NAMALWA (cell line): ENCODE results near the gene EXOSC5.
"Not testable (repeated sequence)": the region's sequence is repeated elsewhere in the genome, so short reads cannot be mapped to it uniquely, and the experiment has no call there.

Source experiments
- DNase-seq: peaks from one replicate; pipeline ENCODE4 v3.0.0-alpha.2; 2015; ENCODE audit warnings: low spot score

EXOSC5 gene

DNA sequence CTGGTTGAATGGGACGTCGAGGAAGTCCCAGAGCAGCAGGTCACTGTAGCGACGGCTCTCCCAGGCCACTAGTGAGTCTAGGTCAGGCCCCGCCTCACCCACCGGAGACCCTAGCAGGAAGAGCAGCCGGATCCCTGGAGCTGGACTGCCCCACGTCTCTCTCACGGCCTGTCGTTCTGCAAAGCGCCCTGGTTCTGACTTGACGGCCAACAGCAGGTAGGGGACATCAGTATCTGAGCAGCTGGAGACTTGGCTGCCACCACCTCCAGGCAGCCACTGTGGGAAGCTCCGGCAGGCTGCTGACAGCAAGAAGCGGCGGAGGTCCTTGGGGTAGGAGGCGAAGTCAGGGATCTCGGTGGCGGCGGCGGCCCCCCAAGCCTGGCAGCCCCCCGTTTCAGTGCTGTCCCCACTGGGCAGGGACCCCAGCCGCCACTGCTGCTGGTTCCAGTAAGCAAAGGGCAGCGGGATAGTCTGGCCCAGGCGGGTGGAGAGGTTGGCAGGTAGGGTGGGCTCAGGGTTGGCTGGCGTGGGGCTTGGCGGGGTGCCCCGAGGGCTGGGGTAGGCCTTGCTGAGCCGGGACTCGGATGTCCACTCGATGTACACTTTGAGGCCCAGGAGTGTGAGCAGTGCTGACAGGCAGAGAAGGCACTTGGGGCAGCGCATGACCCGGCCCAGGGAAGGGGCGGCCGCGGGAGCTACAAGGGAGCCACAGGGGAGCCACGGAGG is 29.1 kb upstream of the EXOSC5 start:
- no peak for DNase-seq

DNA sequence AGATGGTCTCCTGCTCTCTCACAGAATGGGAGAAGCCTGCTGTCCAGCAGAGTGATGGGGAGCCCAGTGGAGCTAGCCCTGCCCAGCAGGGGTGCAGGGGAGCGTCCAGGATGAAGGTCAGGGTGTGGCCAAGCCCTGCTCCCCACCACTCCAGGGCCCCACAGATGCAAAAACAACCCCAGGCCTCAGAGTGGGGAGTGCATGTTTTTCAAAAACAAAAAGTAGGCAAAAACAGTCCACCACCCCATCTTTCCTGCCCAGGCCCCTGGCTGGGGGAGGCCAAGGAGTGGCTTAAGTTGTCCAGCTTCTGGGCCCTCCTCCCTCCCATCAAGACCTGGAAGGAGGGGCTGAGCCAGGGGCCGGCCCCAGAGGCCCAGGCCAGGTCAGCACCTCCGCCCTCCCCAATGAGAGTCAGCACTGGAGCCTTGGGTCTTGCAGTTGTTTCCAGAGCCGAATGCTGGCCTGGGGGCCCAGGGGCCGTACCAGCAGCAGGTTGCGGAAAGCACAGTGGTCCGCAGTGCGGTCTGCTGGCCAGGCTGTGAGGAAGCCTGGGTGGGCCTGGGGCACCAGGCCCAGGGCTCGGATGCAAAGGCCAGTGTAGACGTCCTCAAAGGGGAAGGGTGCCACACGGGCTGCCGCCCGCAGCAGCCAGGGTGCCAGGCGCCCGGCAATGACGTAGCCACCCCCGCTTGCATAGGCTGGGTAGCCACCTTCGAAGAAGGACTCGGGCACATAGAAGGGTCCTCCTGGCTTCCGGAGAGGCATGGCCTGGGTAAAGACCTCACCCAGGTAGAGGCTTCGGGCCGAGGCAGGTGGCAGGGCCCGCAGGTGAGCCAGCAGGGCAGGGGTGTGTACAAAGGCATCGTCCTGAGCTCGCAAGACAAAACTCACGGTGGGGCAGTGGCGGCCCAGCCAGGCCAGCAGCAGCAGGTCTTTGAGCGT is 28.3 kb upstream of the EXOSC5 start:
- DNase-seq, result no peak

DNA sequence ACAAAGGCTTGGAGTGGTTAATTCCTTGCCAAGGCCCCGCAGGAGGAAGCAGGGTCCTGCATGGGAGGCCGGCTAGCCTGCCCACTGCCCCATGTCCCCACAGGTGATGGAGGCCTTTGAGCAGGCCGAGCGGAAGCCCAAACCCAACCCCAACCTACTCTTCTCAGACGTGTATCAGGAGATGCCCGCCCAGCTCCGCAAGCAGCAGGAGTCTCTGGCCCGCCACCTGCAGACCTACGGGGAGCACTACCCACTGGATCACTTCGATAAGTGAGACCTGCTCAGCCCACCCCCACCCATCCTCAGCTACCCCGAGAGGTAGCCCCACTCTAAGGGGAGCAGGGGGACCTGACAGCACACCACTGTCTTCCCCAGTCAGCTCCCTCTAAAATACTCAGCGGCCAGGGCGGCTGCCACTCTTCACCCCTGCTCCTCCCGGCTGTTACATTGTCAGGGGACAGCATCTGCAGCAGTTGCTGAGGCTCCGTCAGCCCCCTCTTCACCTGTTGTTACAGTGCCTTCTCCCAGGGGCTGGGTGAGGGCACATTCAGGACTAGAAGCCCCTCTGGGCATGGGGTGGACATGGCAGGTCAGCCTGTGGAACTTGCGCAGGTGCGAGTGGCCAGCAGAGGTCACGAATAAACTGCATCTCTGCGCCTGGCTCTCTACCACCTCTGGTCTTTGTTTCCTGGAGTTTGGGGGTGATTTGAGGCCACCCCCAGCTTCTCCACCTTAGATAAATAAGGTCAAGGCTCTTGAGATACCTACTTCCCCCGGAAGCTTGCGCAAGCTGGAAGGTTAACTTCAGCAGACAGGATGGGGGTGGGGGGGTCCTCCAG is 27.4 kb upstream of the EXOSC5 start:
- no peak for DNase-seq

DNA sequence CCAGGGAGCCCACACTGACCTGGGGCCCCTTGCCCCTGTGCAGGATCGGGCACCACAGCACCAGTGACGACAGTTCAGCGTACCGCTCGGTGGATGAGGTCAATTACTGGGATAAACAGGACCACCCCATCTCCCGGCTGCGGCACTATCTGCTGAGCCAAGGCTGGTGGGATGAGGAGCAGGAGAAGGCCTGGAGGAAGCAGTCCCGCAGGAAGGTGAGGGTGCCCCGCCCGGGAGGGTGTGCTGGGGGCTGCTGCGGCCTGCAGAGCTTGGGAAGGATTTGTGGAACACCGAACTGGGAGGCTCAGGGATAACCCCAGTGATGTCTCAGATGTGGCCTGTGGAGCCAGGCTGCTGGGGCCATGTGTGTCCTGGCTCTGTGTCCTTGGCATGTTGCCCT is 25.8 kb upstream of the EXOSC5 start:
- no peak for DNase-seq

DNA sequence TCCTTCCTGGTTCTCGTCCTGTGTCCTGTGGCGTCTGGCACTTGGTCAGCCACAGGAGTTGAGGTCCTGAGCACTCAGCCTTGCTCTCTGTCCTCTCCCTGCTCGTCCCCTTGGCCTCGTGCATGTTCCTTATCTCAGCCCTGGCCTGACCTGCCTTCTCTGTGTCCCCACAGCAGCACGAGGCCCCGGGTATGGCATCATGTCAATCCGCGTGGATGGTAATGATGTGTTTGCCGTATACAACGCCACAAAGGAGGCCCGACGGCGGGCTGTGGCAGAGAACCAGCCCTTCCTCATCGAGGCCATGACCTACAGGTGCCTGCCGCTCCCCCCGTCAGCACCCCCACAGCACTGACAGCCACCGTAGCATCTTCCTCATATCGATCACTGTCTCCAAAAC is 25.3 kb upstream of the EXOSC5 start:
- DNase-seq, result no peak

DNA sequence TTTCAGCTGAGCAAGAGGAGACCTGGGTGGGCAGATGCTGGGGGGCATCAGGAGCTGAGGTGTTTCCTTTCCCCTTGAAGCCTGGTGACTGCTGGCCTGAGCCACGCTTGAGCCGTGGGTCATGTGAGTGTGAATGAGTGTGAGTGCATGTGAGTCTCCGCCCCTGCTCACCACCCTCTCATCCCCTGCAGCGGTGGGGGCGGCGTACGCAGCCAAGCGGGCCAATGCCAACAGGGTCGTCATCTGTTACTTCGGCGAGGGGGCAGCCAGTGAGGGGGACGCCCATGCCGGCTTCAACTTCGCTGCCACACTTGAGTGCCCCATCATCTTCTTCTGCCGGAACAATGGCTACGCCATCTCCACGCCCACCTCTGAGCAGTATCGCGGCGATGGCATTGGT is 24.8 kb upstream of the EXOSC5 start:
- DNase-seq, result no peak

DNA sequence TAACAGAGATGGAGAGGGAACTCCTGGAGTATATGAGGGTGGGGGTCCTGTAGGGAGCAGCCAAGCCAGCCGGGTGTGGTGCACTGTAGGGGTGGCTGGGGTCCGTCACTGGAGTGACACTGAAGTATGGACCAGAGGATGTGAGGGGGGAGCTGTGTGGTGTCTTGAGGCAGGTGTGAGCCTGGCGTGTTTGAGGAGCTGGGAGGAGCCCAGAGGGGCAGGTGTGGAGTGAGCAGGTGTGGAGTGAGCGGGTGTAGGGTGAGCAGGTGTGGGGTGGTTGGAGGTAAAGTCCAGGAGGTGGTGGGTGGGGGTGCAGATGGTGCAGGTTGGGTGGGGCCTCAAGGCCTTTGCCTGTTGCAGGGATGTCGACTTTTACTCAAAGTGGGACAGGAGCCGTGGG is 24.2 kb upstream of the EXOSC5 start:
- no peak for DNase-seq

DNA sequence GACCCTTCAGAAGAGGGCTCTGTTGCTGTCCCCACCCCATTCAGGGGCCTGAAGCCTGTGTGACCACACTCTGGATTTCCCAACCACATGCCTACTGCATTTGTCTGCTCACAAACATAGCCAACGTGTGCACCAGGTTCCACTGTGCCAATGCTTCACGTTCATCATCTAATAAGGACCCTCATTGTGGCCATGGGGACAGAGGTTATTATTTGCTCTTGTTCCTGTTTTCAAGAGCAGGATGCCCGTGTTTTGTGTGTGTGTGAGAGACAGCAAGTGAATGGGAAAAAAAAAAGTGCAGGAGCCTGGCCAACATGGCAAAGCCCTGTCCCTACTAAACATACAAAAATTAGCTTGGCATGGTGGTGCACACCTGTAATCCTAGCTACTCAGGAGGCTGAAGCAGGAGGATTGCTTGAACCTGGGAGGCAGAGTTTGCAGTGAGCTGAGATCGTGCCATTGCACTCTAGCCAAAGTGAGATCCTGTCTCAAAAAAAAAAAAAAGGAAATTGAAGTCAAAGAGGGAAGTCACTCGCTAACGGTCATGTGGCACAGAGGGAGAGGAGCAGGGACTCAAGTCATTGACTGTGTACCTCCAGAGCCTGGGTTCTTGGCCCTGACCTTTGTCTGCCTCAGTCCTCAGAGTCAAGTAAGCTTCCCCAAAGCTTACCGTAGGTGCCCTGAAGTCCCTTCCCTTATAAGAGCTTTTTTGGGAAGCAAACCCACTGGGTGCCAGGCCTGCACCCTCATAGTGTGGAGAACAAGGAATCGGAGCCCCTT is 23.1 kb upstream of the EXOSC5 start:
- no peak for DNase-seq

DNA sequence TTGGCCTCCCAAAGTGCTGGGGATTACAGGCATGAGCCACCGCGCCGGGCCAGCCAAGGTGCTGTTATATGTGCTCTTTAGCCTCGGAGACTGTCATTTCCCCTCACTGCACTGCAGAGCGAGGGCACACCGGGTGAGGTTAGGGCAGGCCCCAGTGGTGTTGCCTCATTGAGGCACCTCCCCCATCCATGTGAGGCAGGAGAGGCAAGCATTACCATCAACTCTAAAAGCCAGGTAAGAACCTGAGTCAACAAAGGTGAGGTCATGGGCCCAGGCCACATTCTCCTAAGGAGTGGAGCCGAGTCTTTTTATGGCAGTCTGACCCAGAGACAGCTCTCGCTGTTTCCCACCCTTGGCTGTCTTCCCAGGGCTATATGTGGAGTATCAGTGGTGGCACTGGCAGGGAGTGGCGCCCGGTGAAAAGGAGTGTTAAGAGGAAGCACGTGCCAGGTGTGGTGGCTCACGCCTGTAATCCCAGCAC is 19.1 kb upstream of the EXOSC5 start:
- DNase-seq, result no peak

DNA sequence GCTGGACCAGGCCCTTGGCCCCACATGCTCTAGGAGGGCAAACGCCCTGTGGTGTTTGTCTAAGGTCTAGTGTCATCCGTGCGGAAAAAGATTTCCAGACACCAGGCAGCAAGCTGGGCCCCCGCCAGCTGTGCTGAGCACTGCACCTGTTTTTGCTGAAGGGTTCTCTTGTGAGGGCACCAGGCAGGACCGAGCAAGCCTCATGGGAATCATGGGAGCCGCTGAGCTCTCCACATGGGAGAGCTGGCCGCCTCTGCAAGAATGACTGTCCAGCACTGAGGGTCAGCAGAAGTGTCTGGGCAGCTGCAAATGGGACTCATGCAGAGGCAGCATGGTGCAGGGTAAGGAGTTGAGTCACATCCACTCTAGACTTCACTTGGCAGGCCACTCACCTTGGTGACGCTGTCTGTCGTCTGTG is 18.0 kb upstream of the EXOSC5 start:
- DNase-seq, result no peak

DNA sequence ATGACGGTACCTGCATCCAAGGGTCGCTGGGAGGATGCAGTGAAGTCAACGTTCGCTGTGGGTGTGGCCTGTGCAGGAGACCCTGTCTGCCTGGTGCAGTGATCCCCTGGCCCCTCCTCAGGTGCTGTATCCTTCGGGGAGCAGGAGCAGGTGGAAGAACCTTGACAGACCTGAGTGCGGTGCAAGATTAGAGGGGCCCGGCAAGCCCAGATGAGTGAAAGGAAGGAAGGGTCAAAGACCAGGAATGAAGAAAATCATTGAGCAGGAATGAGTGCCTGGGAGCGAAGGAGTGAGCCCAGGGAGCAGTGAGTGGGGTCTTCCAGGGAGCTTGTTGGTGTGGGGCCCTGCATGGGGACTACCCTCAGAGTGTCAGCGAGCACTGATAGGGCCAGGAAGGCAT is 17.3 kb upstream of the EXOSC5 start:
- no peak for DNase-seq

DNA sequence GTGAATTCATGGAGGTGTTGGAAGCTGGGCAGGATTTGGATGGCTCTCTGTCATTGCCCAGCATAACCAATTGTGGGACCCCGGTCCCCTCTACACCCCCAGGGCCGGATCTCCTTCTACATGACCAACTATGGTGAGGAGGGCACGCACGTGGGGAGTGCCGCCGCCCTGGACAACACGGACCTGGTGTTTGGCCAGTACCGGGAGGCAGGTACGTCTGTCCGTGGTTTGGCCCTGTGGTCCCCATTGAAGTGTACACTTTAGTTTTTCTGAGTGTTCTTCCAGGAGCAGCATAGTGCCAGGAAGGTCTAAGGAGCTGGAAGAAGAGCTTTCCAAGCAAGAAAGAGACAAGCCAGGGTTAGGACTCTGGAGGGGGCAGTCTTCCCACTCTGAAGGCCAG is 16.8 kb upstream of the EXOSC5 start:
- DNase-seq, result no peak

DNA sequence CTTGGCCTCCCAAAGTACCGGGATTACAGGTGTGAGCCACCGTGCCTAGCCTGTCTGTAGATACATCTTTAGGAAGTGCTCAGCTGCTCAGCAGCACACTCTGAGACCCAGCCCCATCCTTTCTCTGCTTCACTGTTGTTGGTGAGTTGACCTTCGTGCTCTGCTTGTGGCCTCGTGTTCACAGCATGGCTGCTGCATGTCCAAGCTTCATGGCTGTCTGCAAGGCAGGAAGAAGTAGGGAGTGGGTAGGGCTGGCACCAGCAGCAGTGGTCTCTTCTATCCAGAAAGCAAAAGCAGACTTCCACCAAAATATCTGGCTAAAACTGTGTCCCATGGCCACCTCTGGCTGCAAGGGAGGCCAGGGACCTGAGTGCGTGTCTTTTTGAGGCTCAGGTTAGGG is 15.8 kb upstream of the EXOSC5 start:
- DNase-seq, result no peak

DNA sequence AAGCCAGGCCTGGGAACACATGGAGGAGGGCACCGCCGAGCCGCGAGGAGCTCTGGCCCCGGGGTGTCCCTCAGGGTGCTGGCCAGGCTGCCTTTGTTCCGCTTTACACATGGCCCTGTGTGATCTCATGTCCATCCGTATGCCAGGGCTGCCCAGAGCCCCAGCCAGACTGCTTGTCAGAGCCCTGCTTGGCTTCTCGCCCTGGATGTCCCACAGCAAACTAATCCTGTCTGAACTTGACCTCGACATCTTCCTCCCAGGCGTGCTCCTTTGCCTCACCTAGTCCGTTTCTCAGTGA is 14.8 kb upstream of the EXOSC5 start:
- no peak for DNase-seq

DNA sequence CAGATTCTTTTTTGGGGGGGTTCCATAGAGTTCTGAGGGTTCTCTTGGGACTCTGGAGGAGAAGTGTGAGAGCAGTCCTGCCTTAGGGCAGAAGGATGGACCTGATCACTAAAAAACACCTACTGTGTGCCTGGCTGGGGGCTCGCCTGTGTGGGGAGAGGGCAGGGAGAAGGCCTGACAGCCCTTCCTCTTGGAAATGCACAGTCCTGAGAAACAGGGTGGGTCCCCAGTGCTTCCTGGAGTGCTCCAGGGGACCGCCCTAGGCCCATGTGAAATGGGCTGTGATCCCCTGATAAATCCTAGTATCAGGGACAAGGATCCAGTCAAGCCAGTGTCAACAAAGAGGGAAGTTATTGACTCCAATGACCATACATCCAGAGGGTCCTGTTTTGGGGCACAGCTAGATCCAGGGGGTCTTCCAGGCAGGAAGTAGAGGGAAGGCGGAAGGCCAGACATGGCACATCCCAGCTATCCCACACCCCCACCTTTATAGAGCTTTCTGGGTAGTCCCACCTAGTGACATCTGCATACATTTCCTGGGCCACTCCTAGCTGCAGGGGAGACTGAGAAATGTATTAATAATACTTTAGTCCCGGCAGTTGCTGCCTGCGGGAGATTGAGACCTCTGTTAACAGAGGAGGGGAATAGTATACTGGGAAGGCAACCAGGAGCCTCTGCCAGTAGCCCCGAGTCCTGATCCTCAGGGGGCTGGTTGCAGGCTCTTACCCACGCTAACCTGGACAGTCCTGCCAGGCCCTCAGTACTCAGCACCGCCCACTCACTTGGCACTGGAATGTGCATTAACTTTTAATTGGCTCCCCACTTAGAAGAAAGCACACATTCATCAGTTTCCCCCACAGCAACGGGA is 14.2 kb upstream of the EXOSC5 start:
- DNase-seq, result no peak

DNA sequence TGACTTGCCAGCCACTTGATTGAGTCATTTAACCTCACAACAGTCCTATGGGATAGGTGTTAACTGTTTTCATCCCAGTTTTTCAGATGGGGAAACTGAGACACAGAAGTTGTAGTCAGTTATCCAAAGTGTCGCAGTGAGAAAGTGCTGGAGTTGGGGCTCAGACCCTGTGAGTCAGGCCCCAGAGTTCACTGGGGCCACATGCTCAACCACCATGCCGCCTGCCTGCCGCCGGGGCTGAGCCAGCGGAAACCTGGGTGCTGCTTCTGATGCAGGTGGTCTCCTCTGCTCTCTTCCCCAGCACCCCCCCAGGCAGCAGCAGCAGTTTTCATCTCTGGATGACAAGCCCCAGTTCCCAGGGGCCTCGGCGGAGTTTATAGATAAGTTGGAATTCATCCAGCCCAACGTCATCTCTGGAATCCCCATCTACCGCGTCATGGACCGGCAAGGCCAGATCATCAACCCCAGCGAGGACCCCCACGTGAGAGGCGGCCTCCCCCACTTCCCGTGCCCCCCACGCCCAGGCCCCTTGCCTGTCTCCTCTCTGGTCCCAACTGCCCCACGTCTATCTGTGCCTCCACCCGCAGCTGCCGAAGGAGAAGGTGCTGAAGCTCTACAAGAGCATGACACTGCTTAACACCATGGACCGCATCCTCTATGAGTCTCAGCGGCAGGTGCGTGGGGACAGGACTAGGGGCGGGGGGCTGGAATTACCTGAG is 13.3 kb upstream of the EXOSC5 start:
- DNase-seq, result no peak

DNA sequence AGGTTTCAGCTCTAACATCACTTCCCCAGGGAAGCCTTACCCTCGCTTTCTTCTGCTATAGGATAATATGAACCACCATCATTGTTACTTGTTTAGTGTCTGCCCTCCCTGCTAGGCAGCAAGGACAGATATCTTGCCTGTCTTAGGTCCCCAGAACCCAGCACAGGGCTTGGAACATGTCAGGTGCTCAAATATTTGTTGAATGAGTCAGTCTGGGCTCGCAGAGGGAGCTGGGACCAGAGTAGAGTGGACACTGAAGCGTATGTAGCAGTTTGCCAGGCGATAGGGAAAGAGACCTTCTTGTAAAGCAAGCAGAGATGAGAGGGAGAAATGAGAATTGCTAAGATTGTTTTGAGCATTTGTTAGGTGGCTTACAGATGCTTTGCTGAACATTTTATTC is 12.1 kb upstream of the EXOSC5 start:
- DNase-seq, result no peak

DNA sequence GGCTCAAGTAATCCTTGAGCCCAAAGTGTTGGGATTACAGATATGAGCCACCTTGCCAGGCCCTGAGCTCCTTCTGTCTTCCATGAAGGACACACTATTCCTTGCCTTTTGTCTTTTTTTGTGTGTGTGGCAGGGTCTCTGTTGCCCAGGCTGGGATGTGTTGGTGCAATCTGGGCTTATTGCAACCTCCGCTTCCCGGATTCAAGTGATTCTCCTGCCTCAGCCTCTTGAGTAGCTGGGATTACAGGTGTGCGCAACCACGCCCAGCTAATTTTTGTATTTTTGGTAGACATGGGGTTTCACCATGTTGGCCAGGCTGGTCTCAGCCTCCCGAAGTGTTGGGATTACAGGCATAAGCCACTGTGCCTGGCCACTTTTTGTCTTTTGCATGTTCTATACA is 11.7 kb upstream of the EXOSC5 start:
- DNase-seq, result not testable (repeated sequence)

DNA sequence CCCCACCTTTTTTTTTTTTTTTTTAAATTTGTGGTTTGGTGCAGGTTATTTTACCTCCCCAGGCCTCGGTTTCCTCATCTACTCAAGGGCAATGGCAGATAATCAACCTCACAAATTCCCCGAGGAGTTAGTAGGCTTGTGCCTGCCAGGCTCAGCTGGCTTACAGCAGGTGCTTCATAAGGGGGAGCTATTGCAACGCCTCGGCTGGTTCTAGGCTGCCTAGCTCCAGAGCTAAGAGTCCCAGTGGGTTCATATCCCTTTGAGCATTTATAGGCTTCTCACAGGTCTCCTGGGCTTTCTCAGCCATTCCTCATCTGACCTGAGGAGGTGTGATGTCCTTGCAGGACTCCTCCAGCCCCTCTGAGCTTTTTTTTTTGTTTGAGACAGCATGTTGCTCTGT is 11.1 kb upstream of the EXOSC5 start:
- DNase-seq, result peak; percentile 49

DNA sequence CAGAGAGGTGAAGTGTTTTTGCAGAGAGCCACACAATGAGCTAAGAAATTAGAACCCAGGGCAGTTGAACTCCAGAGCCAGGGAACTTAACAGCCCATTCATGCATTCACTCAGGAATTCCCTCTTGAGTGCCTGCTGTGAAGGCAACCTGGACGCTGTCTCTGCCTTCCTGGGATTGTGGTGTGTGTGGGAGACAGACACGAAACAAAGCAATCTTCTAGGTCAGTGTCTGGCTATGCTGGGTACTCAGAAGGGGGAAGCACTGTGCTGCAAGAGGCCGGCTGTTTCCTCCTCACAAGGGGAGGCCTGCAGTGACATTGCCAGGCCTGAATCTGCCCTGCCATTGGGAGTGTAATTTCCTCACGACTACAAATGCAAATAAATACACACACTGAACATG is 10.1 kb upstream of the EXOSC5 start:
- DNase-seq, result no peak
